Omental fat pad (tissue), 4 donors: ENCODE measurements around the gene SRP19. TPM values are rescaled to one million over a fixed set of nuclear protein-coding genes. Genes with fewer than 3 reads are reported as not detected.

ENCODE experiments used
- ATAC-seq: fragments of 150-250 bp; one replicate; pipeline ENCODE4 v1.9.1; 2016; ENCODE audit warnings: mild to moderate bottlenecking, moderate library complexity; ENCODE audit not compliant: low FRiP score
- DNase-seq: peaks from one replicate; pipeline ENCODE4 v3.0.0-alpha.2; 2019; ENCODE audit warnings: low spot score
- total RNA-seq, 4 donors: library from RNA; depleted of rRNA; stranded (reverse); fragments of >200 nt; gene quantifications; one replicate each; pipeline ENCODE4 v1.1.0, GENCODE V29; 2016
- TF ChIP-seq, protein P1 (sequence below), 3 donors: fragments of 450-650 bp; IDR thresholded peaks; one replicate each; pipeline ENCODE4 v1.5.1; 2016 to 2017; ENCODE audit warnings: antibody characterized with exemption in 3 of 3, mild to moderate bottlenecking in 3 of 3, moderate library complexity in 2 of 3

Gene SRP19
- 10 to 100 TPM; 38.6 to 95.2 (median 63.8) TPM for total RNA-seq

DNA sequence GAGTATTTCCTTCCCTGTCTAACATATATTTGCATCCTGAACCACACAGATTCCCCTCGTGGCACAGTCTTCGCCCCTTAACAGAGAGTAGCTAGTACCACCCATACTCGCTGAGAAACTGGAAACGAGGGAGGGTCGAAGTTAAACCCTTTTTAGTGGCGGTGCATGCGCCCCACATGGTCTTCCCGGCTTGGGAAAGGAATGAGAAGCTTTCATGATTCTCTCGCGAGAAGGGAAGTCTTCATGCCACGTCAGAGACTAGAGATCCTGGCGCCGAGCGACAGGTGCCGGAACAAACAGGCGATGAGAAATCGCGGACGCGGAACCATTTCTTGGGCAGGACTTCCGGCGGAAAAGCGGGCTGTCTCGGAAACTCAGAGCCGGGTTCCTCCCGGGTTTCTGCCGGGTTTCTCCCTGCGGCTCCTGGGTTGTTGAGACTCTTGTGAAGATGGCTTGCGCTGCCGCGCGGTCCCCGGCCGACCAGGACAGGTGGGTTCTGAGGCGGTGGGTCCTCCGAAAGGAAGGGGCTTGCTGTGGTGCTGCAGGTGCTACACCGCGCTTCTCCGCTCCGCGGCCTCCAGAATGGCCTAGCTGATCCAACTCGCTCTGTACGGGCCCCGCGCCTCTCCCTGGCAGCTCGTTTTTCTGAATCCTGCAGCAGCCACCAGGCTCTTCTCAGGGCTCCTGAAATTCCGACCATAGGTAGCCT lies at the start of gene SRP19:
Gene SRP19, plus strand, starts transcription at position 359 of the 709 bp plus-strand sequence. Its CDS starts 90 bp downstream, at position 449.
- TF ChIP-seq, protein P1, sequence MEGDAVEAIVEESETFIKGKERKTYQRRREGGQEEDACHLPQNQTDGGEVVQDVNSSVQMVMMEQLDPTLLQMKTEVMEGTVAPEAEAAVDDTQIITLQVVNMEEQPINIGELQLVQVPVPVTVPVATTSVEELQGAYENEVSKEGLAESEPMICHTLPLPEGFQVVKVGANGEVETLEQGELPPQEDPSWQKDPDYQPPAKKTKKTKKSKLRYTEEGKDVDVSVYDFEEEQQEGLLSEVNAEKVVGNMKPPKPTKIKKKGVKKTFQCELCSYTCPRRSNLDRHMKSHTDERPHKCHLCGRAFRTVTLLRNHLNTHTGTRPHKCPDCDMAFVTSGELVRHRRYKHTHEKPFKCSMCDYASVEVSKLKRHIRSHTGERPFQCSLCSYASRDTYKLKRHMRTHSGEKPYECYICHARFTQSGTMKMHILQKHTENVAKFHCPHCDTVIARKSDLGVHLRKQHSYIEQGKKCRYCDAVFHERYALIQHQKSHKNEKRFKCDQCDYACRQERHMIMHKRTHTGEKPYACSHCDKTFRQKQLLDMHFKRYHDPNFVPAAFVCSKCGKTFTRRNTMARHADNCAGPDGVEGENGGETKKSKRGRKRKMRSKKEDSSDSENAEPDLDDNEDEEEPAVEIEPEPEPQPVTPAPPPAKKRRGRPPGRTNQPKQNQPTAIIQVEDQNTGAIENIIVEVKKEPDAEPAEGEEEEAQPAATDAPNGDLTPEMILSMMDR (IDR thresholded peaks at IDR 0.05), result no peak
- peak; percentile 96 for ATAC-seq
- DNase-seq, result peak; percentile 84

DNA sequence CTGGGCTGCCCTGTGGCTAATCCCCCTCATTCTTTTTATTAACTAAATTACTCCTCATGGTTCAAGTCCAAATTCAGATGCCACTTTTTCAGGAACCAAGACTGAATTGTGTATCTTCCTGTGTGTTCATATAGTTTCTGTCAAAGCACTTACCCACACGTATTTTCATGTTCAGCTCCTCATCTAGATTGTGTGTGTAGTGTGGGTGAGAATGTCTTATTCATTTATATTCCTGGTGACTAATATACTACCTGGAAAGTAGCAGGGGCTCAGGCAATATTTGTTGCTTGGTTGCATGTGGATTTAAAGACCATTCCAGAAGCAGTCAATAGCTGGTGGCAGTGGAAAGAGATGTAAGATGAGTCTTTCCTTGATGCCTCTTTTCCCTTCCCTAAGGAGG lies 48.5 kb upstream of the SRP19 start:
- TF ChIP-seq, protein P1 (IDR thresholded peaks at IDR 0.05), result no peak
- no peak for ATAC-seq
- DNase-seq, result no peak

DNA sequence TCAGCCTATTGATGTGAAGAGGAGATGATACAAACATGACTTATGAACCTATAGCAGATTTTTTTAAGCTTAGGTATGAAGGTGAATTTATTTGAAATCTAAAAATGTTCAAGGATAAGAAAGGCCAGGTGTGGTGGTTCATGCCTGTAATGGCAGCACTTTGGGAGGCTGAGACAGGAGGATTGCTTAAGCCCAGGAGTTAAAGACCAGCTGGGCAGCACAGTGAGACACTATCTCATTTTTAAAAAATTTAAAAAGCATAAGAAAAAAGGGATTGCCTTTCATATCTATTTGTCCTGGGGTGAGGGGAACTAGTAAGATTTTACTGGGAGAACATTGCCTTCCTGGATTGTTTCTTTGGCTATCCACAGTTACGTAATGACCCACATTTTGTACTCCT lies 40.8 kb upstream of the SRP19 start:
- TF ChIP-seq, protein P1 (IDR thresholded peaks at IDR 0.05), result no peak
- no peak for ATAC-seq
- DNase-seq, result no peak

DNA sequence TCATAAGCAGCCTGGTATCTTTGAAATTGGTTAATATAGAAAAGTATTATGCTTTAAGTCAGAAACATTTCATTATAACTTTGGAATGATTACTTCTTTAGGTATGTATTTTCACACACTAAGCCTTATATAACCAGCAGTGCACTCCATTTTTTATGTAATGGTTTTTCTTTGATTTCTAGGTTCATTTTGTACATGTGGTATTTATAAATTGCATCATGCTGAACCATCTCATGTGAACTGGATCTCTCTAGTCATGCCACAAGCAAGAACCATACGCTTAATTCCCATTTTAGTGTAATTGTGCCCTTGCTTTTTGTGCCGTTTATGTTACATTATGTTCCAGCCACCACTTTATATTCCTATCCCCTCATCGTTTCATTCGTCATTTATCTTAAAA lies 38.6 kb upstream of the SRP19 start:
- no peak for DNase-seq
- TF ChIP-seq, protein P1 (IDR thresholded peaks at IDR 0.05), result no peak
- ATAC-seq, result no peak

DNA sequence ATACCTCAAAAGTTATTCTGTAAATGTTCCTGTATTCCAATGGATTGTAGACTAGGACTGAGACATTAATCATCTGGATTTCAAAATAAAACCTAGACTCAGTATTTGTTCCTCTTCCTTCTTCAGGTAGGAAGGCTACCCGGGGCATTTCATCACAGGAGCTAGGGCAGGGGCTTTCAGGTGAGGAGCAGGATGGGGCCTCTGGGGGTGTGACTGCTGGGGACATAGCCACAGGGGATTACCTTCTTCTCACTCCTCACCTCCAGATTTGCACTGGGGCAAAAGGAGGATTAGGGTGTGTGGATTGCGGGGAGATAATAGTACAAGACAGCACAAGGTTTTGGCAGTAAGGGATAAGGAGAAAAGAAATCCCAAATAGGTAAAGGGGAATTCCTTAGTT lies 37.9 kb upstream of the SRP19 start:
- TF ChIP-seq, protein P1 (IDR thresholded peaks at IDR 0.05), result no peak
- DNase-seq, result no peak
- no peak for ATAC-seq

DNA sequence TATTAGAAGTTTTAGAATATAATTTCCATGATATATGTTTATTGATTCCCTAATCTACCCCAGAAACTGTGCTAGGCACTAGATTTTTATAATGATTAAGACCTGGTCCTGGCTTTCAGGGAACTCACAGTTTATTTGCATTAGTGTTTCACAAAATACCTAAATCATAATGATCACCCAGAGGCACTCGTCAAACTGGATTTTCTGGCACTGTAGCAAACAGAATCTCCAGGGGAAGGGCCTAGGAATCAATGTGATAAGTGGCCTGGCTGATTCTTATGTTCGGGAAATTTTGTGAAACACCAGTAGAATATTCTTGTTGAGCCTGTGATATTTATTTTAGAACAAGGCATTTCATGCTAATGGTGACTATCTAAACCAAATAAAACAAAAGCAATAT lies 37.4 kb upstream of the SRP19 start:
- DNase-seq (no peak), ATAC-seq (no peak)
- TF ChIP-seq, protein P1 (IDR thresholded peaks at IDR 0.05), result no peak

DNA sequence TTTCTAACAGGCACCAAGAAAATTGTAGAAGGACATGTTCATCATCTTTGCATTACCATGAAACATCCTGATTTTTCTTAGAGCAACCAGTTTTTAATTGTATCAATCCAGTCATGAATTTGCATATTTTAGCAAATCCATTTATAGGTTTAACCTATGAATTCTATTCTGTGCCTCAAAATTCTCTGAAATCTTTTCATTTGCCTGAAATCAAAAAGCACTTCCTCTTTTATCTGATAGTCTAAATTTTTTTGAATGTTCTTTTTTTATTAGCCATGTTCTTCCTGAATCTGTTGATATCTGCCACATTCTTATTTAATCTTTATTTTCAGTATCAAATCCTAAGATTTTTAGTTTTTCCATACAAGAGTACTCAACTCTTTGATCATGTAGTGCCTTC lies 36.9 kb upstream of the SRP19 start:
- DNase-seq (no peak), ATAC-seq (no peak)
- TF ChIP-seq, protein P1 (IDR thresholded peaks at IDR 0.05), result no peak
